ENCODE results near the gene CFAP73. TPM values are rescaled to one million over a fixed set of nuclear protein-coding genes. Genes with fewer than 3 reads are reported as not detected.
A peak's percentile ranks its signal among the peaks of the same experiment; 100 is the strongest.

Gene CFAP73
- polyA plus RNA-seq, 2 donors, result 0.35 to 0.73 TPM

GRCh38 chr12:113118142-113118541, 31.4 kb upstream of the CFAP73 start:
- WGBS, 2 donors, result 95 to 96% methylated on average over 1 of the region's 1 CpG
- peaks cover 0 to 5% of the 10 kb centered on the region in 2 donors for H3K36me3 ChIP-seq (ENCODE audit: control insufficient read depth in 2 of 2, insufficient read depth in 2 of 2, low read length in 1 of 2)
- H3K27me3 ChIP-seq (ENCODE audit: control insufficient read depth in 1 of 2, insufficient read depth in 2 of 2, low read length in 2 of 2), result no peaks in the 10 kb centered on the region
- no peaks in the 10 kb centered on the region for H3K4me1 ChIP-seq (ENCODE audit: control insufficient read depth in 2 of 2, insufficient read depth in 2 of 2, low read length in 1 of 2)
- H3K9me3 ChIP-seq (ENCODE audit: control insufficient read depth in 2 of 2, insufficient read depth in 1 of 2, low read depth in 1 of 2, low read length in 1 of 2), result peaks cover 0 to 3% of the 10 kb centered on the region in 2 donors
- H3K4me3 ChIP-seq (ENCODE audit: low read depth in 1 of 2, low read length in 2 of 2), result no peak overlapping the region
- H3K27ac ChIP-seq (ENCODE audit: low read depth in 2 of 2, low read length in 1 of 2), result no peak overlapping the region

- 48% methylated on average over 4 of the region's 4 CpGs for WGBS, 2 donors
- Histone ChIP-seq H3K9me3 (ENCODE audit: control insufficient read depth in 2 of 2, insufficient read depth in 1 of 2, low read depth in 1 of 2, low read length in 1 of 2) (peaks cover 2 to 3% of the 10 kb centered on the region in 2 donors), H3K27me3 (ENCODE audit: control insufficient read depth in 1 of 2, insufficient read depth in 2 of 2, low read length in 2 of 2) (no peaks in the 10 kb centered on the region), H3K36me3 (ENCODE audit: control insufficient read depth in 2 of 2, insufficient read depth in 2 of 2, low read length in 1 of 2) (peaks cover 0 to 6% of the 10 kb centered on the region in 2 donors), H3K4me3 (ENCODE audit: low read depth in 1 of 2, low read length in 2 of 2) (no peak overlapping the region), H3K4me1 (ENCODE audit: control insufficient read depth in 2 of 2, insufficient read depth in 2 of 2, low read length in 1 of 2) (no peaks in the 10 kb centered on the region), H3K27ac (ENCODE audit: low read depth in 2 of 2, low read length in 1 of 2) (no peak overlapping the region)
Measured at GRCh38 chr12:113119980-113120669, 29.4 kb upstream of the CFAP73 start.

- Histone ChIP-seq H3K36me3 (ENCODE audit: control insufficient read depth in 2 of 2, insufficient read depth in 2 of 2, low read length in 1 of 2) (peaks cover 0 to 6% of the 10 kb centered on the region in 2 donors), H3K27me3 (ENCODE audit: control insufficient read depth in 1 of 2, insufficient read depth in 2 of 2, low read length in 2 of 2) (no peaks in the 10 kb centered on the region), H3K9me3 (ENCODE audit: control insufficient read depth in 2 of 2, insufficient read depth in 1 of 2, low read depth in 1 of 2, low read length in 1 of 2) (peaks cover 2 to 3% of the 10 kb centered on the region in 2 donors), H3K4me1 (ENCODE audit: control insufficient read depth in 2 of 2, insufficient read depth in 2 of 2, low read length in 1 of 2) (no peaks in the 10 kb centered on the region), H3K4me3 (ENCODE audit: low read depth in 1 of 2, low read length in 2 of 2) (no peak overlapping the region), H3K27ac (ENCODE audit: low read depth in 2 of 2, low read length in 1 of 2) (no peak overlapping the region)
- WGBS, 2 donors, result 74 to 84% methylated on average over 3 of the region's 3 CpGs
Measured at GRCh38 chr12:113120670-113121370, 28.7 kb upstream of the CFAP73 start.

GRCh38 chr12:113127791-113128199, 21.7 kb upstream of the CFAP73 start:
- Histone ChIP-seq H3K27ac (ENCODE audit: low read depth in 2 of 2, low read length in 1 of 2) (no peak overlapping the region), H3K9me3 (ENCODE audit: control insufficient read depth in 2 of 2, insufficient read depth in 1 of 2, low read depth in 1 of 2, low read length in 1 of 2) (peaks cover 0 to 2% of the 10 kb centered on the region in 2 donors), H3K4me3 (ENCODE audit: low read depth in 1 of 2, low read length in 2 of 2) (no peak overlapping the region), H3K36me3 (ENCODE audit: control insufficient read depth in 2 of 2, insufficient read depth in 2 of 2, low read length in 1 of 2) (peaks cover 0 to 10% of the 10 kb centered on the region in 2 donors), H3K4me1 (ENCODE audit: control insufficient read depth in 2 of 2, insufficient read depth in 2 of 2, low read length in 1 of 2) (peaks cover 0 to 4% of the 10 kb centered on the region in 2 donors), H3K27me3 (ENCODE audit: control insufficient read depth in 1 of 2, insufficient read depth in 2 of 2, low read length in 2 of 2) (no peaks in the 10 kb centered on the region)
- WGBS, 2 donors, result 38 to 42% methylated on average over 15 of the region's 15 CpGs

- peaks cover 0 to 10% of the 10 kb centered on the region in 2 donors for H3K36me3 ChIP-seq (ENCODE audit: control insufficient read depth in 2 of 2, insufficient read depth in 2 of 2, low read length in 1 of 2)
- peaks cover 0 to 4% of the 10 kb centered on the region in 2 donors for H3K4me1 ChIP-seq (ENCODE audit: control insufficient read depth in 2 of 2, insufficient read depth in 2 of 2, low read length in 1 of 2)
- H3K9me3 ChIP-seq (ENCODE audit: control insufficient read depth in 2 of 2, insufficient read depth in 1 of 2, low read depth in 1 of 2, low read length in 1 of 2), result peaks cover 0 to 2% of the 10 kb centered on the region in 2 donors
- WGBS, 2 donors, result 62 to 66% methylated on average over 9 of the region's 9 CpGs
- H3K4me3 ChIP-seq (ENCODE audit: low read depth in 1 of 2, low read length in 2 of 2), result no peak overlapping the region
- H3K27ac ChIP-seq (ENCODE audit: low read depth in 2 of 2, low read length in 1 of 2), result no peak overlapping the region
- H3K27me3 ChIP-seq (ENCODE audit: control insufficient read depth in 1 of 2, insufficient read depth in 2 of 2, low read length in 2 of 2), result no peaks in the 10 kb centered on the region
Measured at GRCh38 chr12:113128802-113129663, 20.5 kb upstream of the CFAP73 start.

GRCh38 chr12:113129664-113130456, 19.7 kb upstream of the CFAP73 start:
- 70 to 77% methylated on average over 17 of the region's 17 CpGs for WGBS, 2 donors
- H3K36me3 ChIP-seq (ENCODE audit: control insufficient read depth in 2 of 2, insufficient read depth in 2 of 2, low read length in 1 of 2), result peaks cover 0 to 7% of the 10 kb centered on the region in 2 donors
- peaks cover 0 to 4% of the 10 kb centered on the region in 2 donors for H3K4me1 ChIP-seq (ENCODE audit: control insufficient read depth in 2 of 2, insufficient read depth in 2 of 2, low read length in 1 of 2)
- no peak overlapping the region for H3K27ac ChIP-seq (ENCODE audit: low read depth in 2 of 2, low read length in 1 of 2)
- no peaks in the 10 kb centered on the region for H3K27me3 ChIP-seq (ENCODE audit: control insufficient read depth in 1 of 2, insufficient read depth in 2 of 2, low read length in 2 of 2)
- no peak overlapping the region for H3K4me3 ChIP-seq (ENCODE audit: low read depth in 1 of 2, low read length in 2 of 2)
- H3K9me3 ChIP-seq (ENCODE audit: control insufficient read depth in 2 of 2, insufficient read depth in 1 of 2, low read depth in 1 of 2, low read length in 1 of 2), result no peaks in the 10 kb centered on the region

GRCh38 chr12:113130457-113131135, 18.9 kb upstream of the CFAP73 start:
- peaks cover 0 to 4% of the 10 kb centered on the region in 2 donors for H3K4me1 ChIP-seq (ENCODE audit: control insufficient read depth in 2 of 2, insufficient read depth in 2 of 2, low read length in 1 of 2)
- no peak overlapping the region for H3K27ac ChIP-seq (ENCODE audit: low read depth in 2 of 2, low read length in 1 of 2)
- H3K9me3 ChIP-seq (ENCODE audit: control insufficient read depth in 2 of 2, insufficient read depth in 1 of 2, low read depth in 1 of 2, low read length in 1 of 2), result no peaks in the 10 kb centered on the region
- peaks cover 0 to 7% of the 10 kb centered on the region in 2 donors for H3K36me3 ChIP-seq (ENCODE audit: control insufficient read depth in 2 of 2, insufficient read depth in 2 of 2, low read length in 1 of 2)
- peak overlapping the region in 1 of 2 donors; percentile 8 for H3K4me3 ChIP-seq (ENCODE audit: low read depth in 1 of 2, low read length in 2 of 2)
- WGBS, 2 donors, result 38 to 61% methylated on average over 14 to 18 of the region's 18 CpGs
- no peaks in the 10 kb centered on the region for H3K27me3 ChIP-seq (ENCODE audit: control insufficient read depth in 1 of 2, insufficient read depth in 2 of 2, low read length in 2 of 2)

GRCh38 chr12:113131556-113131955, 18.0 kb upstream of the CFAP73 start:
- H3K36me3 ChIP-seq (ENCODE audit: control insufficient read depth in 2 of 2, insufficient read depth in 2 of 2, low read length in 1 of 2), result peaks cover 0 to 7% of the 10 kb centered on the region in 2 donors
- 63 to 78% methylated on average over 1 of the region's 1 CpG for WGBS, 2 donors
- no peaks in the 10 kb centered on the region for H3K9me3 ChIP-seq (ENCODE audit: control insufficient read depth in 2 of 2, insufficient read depth in 1 of 2, low read depth in 1 of 2, low read length in 1 of 2)
- H3K27me3 ChIP-seq (ENCODE audit: control insufficient read depth in 1 of 2, insufficient read depth in 2 of 2, low read length in 2 of 2), result no peaks in the 10 kb centered on the region
- H3K4me3 ChIP-seq (ENCODE audit: low read depth in 1 of 2, low read length in 2 of 2), result no peak overlapping the region
- no peak overlapping the region for H3K27ac ChIP-seq (ENCODE audit: low read depth in 2 of 2, low read length in 1 of 2)
- peaks cover 0 to 4% of the 10 kb centered on the region in 2 donors for H3K4me1 ChIP-seq (ENCODE audit: control insufficient read depth in 2 of 2, insufficient read depth in 2 of 2, low read length in 1 of 2)

All from esophagus (tissue), 2 donors.